ENCODE results near the gene OR2L2. TPM values are rescaled to one million over a fixed set of nuclear protein-coding genes. Genes with fewer than 3 reads are reported as not detected.

Gene OR2L2
- total RNA-seq, 1 donor from 2014 or later, result not detected

- no peak for DNase-seq (ENCODE audit: low read depth)
- Histone ChIP-seq H3K36me3 (ENCODE audit: control insufficient read depth, insufficient read depth, low read length) (no peaks in the 10 kb centered on the region), H3K4me3 (ENCODE audit: low read depth, low read length) (no peak within 1 kb of the TSS), H3K27me3 (ENCODE audit: control insufficient read depth, insufficient read depth, low read length) (no peaks in the 10 kb centered on the region)
- FAIRE-seq, result no peak
- TF ChIP-seq, protein P1, sequence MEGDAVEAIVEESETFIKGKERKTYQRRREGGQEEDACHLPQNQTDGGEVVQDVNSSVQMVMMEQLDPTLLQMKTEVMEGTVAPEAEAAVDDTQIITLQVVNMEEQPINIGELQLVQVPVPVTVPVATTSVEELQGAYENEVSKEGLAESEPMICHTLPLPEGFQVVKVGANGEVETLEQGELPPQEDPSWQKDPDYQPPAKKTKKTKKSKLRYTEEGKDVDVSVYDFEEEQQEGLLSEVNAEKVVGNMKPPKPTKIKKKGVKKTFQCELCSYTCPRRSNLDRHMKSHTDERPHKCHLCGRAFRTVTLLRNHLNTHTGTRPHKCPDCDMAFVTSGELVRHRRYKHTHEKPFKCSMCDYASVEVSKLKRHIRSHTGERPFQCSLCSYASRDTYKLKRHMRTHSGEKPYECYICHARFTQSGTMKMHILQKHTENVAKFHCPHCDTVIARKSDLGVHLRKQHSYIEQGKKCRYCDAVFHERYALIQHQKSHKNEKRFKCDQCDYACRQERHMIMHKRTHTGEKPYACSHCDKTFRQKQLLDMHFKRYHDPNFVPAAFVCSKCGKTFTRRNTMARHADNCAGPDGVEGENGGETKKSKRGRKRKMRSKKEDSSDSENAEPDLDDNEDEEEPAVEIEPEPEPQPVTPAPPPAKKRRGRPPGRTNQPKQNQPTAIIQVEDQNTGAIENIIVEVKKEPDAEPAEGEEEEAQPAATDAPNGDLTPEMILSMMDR (IDR thresholded peaks at IDR 0.05; ENCODE audit: insufficient read depth, low read length, severe bottlenecking), result no peak
Observed at GRCh38 chr1:248013229-248013710, 16.6 kb upstream of the OR2L2 start, which contains the start of gene OR2L5. TSS of gene OR2L5 (plus strand) at chr1:248013660. CDS start at chr1:248021948, 8,288 bp downstream.

DNA sequence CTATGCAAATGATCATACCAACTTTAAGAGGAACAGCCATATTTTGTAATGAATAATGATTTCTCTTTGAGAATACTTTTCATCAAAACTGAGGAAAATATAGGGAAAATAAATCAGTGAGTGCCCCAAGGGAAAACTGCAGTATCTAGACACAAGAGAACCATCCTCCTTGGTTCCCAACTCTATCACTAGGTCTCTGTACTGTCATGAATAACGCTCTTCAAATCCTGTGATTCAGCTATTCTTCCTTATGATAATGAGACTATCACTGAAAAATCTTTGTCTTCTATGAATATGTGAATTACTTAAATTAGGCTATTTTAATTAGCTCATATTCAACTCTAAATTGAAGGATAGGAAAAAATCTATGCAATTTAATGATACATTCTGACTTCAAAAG, 14.1 kb upstream of the OR2L2 start:
- FAIRE-seq, result no peak

DNA sequence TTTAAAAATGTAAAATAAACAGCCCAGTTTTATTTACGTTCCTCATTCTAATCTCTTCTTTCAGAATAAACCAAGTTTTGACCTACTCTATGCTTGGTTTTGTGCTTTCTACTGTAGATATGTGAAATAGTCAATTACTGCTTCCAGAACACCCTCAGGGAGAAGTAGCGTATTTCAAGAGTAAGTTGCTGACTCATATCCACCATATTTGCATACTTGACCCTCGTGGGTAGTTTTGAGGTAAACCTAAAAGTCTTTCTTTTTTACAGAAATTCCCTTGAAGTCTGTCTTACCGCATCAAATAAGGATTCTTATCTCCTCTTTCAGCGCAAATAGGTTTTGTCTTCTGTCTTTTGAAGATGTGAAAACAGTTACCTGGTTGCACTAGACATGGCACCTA, 15.3 kb downstream of the OR2L2 start:
- no peaks in the 10 kb centered on the region for H3K27me3 ChIP-seq (ENCODE audit: control insufficient read depth, insufficient read depth, low read length)
- DNase-seq (ENCODE audit: low read depth) (no peak), FAIRE-seq (no peak)
- H3K4me3 ChIP-seq (ENCODE audit: low read depth, low read length), result no peak overlapping the region
- TF ChIP-seq, protein P1 (IDR thresholded peaks at IDR 0.05; ENCODE audit: insufficient read depth, low read length, severe bottlenecking), result no peak
- H3K36me3 ChIP-seq (ENCODE audit: control insufficient read depth, insufficient read depth, low read length), result no peaks in the 10 kb centered on the region

More for the DNA sequence above, 14.1 kb upstream of the OR2L2 start:
- Histone ChIP-seq H3K36me3 (ENCODE audit: control insufficient read depth, insufficient read depth, low read length) (no peaks in the 10 kb centered on the region), H3K27me3 (ENCODE audit: control insufficient read depth, insufficient read depth, low read length) (no peaks in the 10 kb centered on the region), H3K4me3 (ENCODE audit: low read depth, low read length) (no peak overlapping the region)
- no peak for DNase-seq (ENCODE audit: low read depth)
- TF ChIP-seq, protein P1 (IDR thresholded peaks at IDR 0.05; ENCODE audit: insufficient read depth, low read length, severe bottlenecking), result no peak

GRCh38 chr1:248046536-248046935, 16.7 kb downstream of the OR2L2 start, which contains the start of gene OR2L3:
TSS of gene OR2L3 (plus strand) at chr1:248046836. CDS start at chr1:248060682, 13,846 bp downstream.
- TF ChIP-seq, protein P1 (IDR thresholded peaks at IDR 0.05; ENCODE audit: insufficient read depth, low read length, severe bottlenecking), result no peak
- no peaks in the 10 kb centered on the region for H3K27me3 ChIP-seq (ENCODE audit: control insufficient read depth, insufficient read depth, low read length)
- H3K36me3 ChIP-seq (ENCODE audit: control insufficient read depth, insufficient read depth, low read length), result no peaks in the 10 kb centered on the region
- DNase-seq (ENCODE audit: low read depth), result no peak
- FAIRE-seq, result no peak
- no peak within 1 kb of the TSS for H3K4me3 ChIP-seq (ENCODE audit: low read depth, low read length)

DNA sequence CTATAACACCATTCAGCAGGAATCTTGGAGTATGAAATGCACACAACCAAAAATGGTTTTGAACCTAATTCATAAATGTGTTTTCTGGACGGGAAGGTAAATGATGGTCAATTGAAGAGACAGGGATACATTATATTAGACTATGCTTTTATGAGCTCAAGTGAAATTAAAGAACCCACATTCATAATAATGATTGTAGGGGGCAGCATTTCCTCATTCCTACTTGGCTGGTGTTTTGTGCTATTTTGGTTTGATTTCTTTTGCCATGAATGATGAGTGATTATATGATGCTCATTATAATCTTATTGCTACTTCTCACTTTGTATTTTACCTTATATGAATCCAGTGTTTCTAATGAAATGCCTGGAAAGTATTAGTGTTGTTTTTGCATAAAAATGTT, 17.1 kb downstream of the OR2L2 start:
- FAIRE-seq (no peak), DNase-seq (ENCODE audit: low read depth) (no peak)
- no peaks in the 10 kb centered on the region for H3K27me3 ChIP-seq (ENCODE audit: control insufficient read depth, insufficient read depth, low read length)
- TF ChIP-seq, protein P1 (IDR thresholded peaks at IDR 0.05; ENCODE audit: insufficient read depth, low read length, severe bottlenecking), result no peak
- H3K4me3 ChIP-seq (ENCODE audit: low read depth, low read length), result no peak overlapping the region
- H3K36me3 ChIP-seq (ENCODE audit: control insufficient read depth, insufficient read depth, low read length), result no peaks in the 10 kb centered on the region

- FAIRE-seq (no peak), DNase-seq (ENCODE audit: low read depth) (no peak)
- Histone ChIP-seq H3K27me3 (ENCODE audit: control insufficient read depth, insufficient read depth, low read length) (no peaks in the 10 kb centered on the region), H3K4me3 (ENCODE audit: low read depth, low read length) (no peak overlapping the region), H3K36me3 (ENCODE audit: control insufficient read depth, insufficient read depth, low read length) (no peaks in the 10 kb centered on the region)
- TF ChIP-seq, protein P1 (IDR thresholded peaks at IDR 0.05; ENCODE audit: insufficient read depth, low read length, severe bottlenecking), result no peak
Observed at GRCh38 chr1:248054671-248055070, 24.8 kb downstream of the OR2L2 start.

Data from bronchial epithelial cell (primary cell).